ENCODE measurements around the gene ADI1.
"Not testable (repeated sequence)": the region's sequence is repeated elsewhere in the genome, so short reads cannot be mapped to it uniquely, and the experiment has no call there.

The ADI1 gene

GRCh38 chr2:3498783-3499394 lies 20.4 kb downstream of the ADI1 start:
- Histone ChIP-seq H3K27ac (ENCODE audit: poor library complexity, severe bottlenecking) (no peak overlapping the region), H3K27me3 (ENCODE audit: insufficient read depth, poor library complexity, severe bottlenecking) (no peaks in the 10 kb centered on the region), H3K9me3 (ENCODE audit: severe bottlenecking) (no peaks in the 10 kb centered on the region), H3K36me3 (ENCODE audit: low read depth) (peaks cover 14% of the 10 kb centered on the region; the same call in 1 of the 2 replicates), H3K4me3 (ENCODE audit: severe bottlenecking) (no peak overlapping the region), H3K4me1 (ENCODE audit: insufficient read depth, poor library complexity, severe bottlenecking) (no peaks in the 10 kb centered on the region)
- peak; percentile 18 for DNase-seq (ENCODE audit: low spot score)
- ATAC-seq (ENCODE audit: low read depth), result no peak
- TF ChIP-seq, protein P1, sequence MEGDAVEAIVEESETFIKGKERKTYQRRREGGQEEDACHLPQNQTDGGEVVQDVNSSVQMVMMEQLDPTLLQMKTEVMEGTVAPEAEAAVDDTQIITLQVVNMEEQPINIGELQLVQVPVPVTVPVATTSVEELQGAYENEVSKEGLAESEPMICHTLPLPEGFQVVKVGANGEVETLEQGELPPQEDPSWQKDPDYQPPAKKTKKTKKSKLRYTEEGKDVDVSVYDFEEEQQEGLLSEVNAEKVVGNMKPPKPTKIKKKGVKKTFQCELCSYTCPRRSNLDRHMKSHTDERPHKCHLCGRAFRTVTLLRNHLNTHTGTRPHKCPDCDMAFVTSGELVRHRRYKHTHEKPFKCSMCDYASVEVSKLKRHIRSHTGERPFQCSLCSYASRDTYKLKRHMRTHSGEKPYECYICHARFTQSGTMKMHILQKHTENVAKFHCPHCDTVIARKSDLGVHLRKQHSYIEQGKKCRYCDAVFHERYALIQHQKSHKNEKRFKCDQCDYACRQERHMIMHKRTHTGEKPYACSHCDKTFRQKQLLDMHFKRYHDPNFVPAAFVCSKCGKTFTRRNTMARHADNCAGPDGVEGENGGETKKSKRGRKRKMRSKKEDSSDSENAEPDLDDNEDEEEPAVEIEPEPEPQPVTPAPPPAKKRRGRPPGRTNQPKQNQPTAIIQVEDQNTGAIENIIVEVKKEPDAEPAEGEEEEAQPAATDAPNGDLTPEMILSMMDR (IDR thresholded peaks at IDR 0.05; ENCODE audit: poor library complexity, severe bottlenecking), result no peak

- not testable (repeated sequence) for H3K27me3 ChIP-seq (ENCODE audit: insufficient read depth, poor library complexity, severe bottlenecking); H3K4me3 ChIP-seq (ENCODE audit: severe bottlenecking); H3K4me1 ChIP-seq (ENCODE audit: insufficient read depth, poor library complexity, severe bottlenecking); H3K27ac ChIP-seq (ENCODE audit: poor library complexity, severe bottlenecking); H3K9me3 ChIP-seq (ENCODE audit: severe bottlenecking); DNase-seq (ENCODE audit: low spot score); ATAC-seq (ENCODE audit: low read depth)
- H3K36me3 ChIP-seq (ENCODE audit: low read depth), result peaks cover 14% of the 10 kb centered on the region; the same call in 1 of the 2 replicates
These were observed 22.6 kb downstream of the ADI1 start for GRCh38 chr2:3496708-3497080.

GRCh38 chr2:3494984-3495666 lies 24.2 kb downstream of the ADI1 start:
- TF ChIP-seq, protein P1 (IDR thresholded peaks at IDR 0.05; ENCODE audit: poor library complexity, severe bottlenecking), result no peak
- no peak for ATAC-seq (ENCODE audit: low read depth)
- Histone ChIP-seq H3K9me3 (ENCODE audit: severe bottlenecking) (no peaks in the 10 kb centered on the region), H3K4me3 (ENCODE audit: severe bottlenecking) (no peak overlapping the region), H3K36me3 (ENCODE audit: low read depth) (peaks cover 14% of the 10 kb centered on the region; the same call in 1 of the 2 replicates), H3K27ac (ENCODE audit: poor library complexity, severe bottlenecking) (no peak overlapping the region), H3K4me1 (ENCODE audit: insufficient read depth, poor library complexity, severe bottlenecking) (no peaks in the 10 kb centered on the region), H3K27me3 (ENCODE audit: insufficient read depth, poor library complexity, severe bottlenecking) (no peaks in the 10 kb centered on the region)
- no peak for DNase-seq (ENCODE audit: low spot score)

GRCh38 chr2:3493615-3494007 lies 25.7 kb downstream of the ADI1 start:
- ATAC-seq (ENCODE audit: low read depth), result 0 out of 3 replicates have a peak, but pooled peaks have one; percentile 12
- Histone ChIP-seq H3K9me3 (ENCODE audit: severe bottlenecking) (no peaks in the 10 kb centered on the region), H3K4me1 (ENCODE audit: insufficient read depth, poor library complexity, severe bottlenecking) (no peaks in the 10 kb centered on the region), H3K4me3 (ENCODE audit: severe bottlenecking) (no peak overlapping the region), H3K27me3 (ENCODE audit: insufficient read depth, poor library complexity, severe bottlenecking) (no peaks in the 10 kb centered on the region), H3K36me3 (ENCODE audit: low read depth) (peaks cover 8% of the 10 kb centered on the region; the same call in 1 of the 2 replicates), H3K27ac (ENCODE audit: poor library complexity, severe bottlenecking) (no peak overlapping the region)
- no peak for DNase-seq (ENCODE audit: low spot score)
- TF ChIP-seq, protein P1 (IDR thresholded peaks at IDR 0.05; ENCODE audit: poor library complexity, severe bottlenecking), result no peak

- H3K4me3 ChIP-seq (ENCODE audit: severe bottlenecking), result no peak overlapping the region
- no peak for DNase-seq (ENCODE audit: low spot score)
- TF ChIP-seq, protein P1 (IDR thresholded peaks at IDR 0.05; ENCODE audit: poor library complexity, severe bottlenecking), result no peak
- H3K9me3 ChIP-seq (ENCODE audit: severe bottlenecking), result no peaks in the 10 kb centered on the region
- H3K36me3 ChIP-seq (ENCODE audit: low read depth), result peaks cover 2% of the 10 kb centered on the region; the same call in 1 of the 2 replicates
- H3K4me1 ChIP-seq (ENCODE audit: insufficient read depth, poor library complexity, severe bottlenecking), result no peaks in the 10 kb centered on the region
- H3K27ac ChIP-seq (ENCODE audit: poor library complexity, severe bottlenecking), result no peak overlapping the region
- H3K27me3 ChIP-seq (ENCODE audit: insufficient read depth, poor library complexity, severe bottlenecking), result no peaks in the 10 kb centered on the region
- ATAC-seq (ENCODE audit: low read depth), result peak; percentile 35; the same call in 2 of the 3 replicates
These were observed 26.2 kb downstream of the ADI1 start for GRCh38 chr2:3492951-3493614.

GRCh38 chr2:3492475-3492787 lies 26.9 kb downstream of the ADI1 start:
- not testable (repeated sequence) for ATAC-seq (ENCODE audit: low read depth)

More at GRCh38 chr2:3492475-3492787, 26.9 kb downstream of the ADI1 start:
- H3K27ac ChIP-seq (ENCODE audit: poor library complexity, severe bottlenecking); H3K4me3 ChIP-seq (ENCODE audit: severe bottlenecking); DNase-seq (ENCODE audit: low spot score); H3K27me3 ChIP-seq (ENCODE audit: insufficient read depth, poor library complexity, severe bottlenecking); H3K36me3 ChIP-seq (ENCODE audit: low read depth); H3K4me1 ChIP-seq (ENCODE audit: insufficient read depth, poor library complexity, severe bottlenecking); H3K9me3 ChIP-seq (ENCODE audit: severe bottlenecking): not testable (repeated sequence)

All from RWPE2 (cell line).